Measurements from ENCODE around the gene ZNF497. TPM values are rescaled to one million over a fixed set of nuclear protein-coding genes. Genes with fewer than 3 reads are reported as not detected.

ZNF497 gene
- total and polyA plus RNA-seq, 2 of the 13 experiments (the other 11 are each of a cell fraction or from before 2014, with no cell fraction given) = 1.5 to 1.9 TPM

DNA sequence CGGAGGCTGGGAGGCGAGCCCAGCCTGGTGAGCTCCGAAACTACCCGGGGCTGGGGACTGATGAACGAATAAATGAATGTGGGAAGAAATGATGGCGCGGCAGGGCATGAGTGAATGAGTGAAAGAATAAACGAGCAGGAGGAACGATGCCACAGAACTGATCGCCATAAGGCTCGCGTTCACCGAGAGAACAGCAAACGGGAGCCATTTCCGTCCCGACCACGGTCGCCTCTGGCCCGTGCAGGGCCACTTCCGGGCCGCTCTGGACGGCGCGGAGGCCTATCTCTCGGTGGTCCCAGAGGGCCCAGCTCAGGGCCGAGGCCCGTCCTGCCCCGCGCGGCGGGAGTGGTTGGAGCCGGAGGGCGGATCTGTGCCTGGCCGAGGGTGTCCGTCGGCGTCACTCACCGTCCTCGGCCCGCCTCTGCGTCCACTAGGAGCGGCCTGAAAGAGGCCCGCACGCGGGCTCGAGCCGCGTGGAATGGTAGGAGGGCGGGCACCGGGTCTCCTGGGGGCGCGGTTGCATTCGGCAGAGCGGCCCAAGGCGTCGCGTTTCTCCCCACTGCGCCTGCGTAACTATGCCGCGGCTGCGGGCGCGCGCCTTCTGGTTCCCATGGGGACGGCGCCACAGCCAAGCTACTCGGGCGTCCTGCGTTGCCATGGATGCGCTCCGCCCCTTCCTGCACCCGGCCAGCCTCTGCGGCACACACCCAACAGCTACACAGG lies at the start of gene ZNF497 (continued):
- TF ChIP-seq, protein P1, sequence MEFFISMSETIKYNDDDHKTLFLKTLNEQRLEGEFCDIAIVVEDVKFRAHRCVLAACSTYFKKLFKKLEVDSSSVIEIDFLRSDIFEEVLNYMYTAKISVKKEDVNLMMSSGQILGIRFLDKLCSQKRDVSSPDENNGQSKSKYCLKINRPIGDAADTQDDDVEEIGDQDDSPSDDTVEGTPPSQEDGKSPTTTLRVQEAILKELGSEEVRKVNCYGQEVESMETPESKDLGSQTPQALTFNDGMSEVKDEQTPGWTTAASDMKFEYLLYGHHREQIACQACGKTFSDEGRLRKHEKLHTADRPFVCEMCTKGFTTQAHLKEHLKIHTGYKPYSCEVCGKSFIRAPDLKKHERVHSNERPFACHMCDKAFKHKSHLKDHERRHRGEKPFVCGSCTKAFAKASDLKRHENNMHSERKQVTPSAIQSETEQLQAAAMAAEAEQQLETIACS (CRISPR knock-in tag; IDR thresholded peaks at IDR 0.05) = peak; percentile 91
- TF ChIP-seq CHCHD3 (CRISPR knock-in tag; IDR thresholded peaks at IDR 0.05) (0 out of 2 replicates have a peak, but pooled peaks have one; percentile 52), BCL6 (CRISPR knock-in tag; IDR thresholded peaks at IDR 0.05) (no peak; the same call in 1 of the 2 replicates), ATAD3A (CRISPR knock-in tag; IDR thresholded peaks at IDR 0.05) (no peak), PAX8 (CRISPR knock-in tag; IDR thresholded peaks at IDR 0.05; ENCODE audit: borderline replicate concordance) (no peak; the same call in 1 of the 2 replicates), MIXL1 (CRISPR knock-in tag; IDR thresholded peaks at IDR 0.05) (peak; percentile 35; the same call in 1 of the 2 replicates), ARNT2 (CRISPR knock-in tag; IDR thresholded peaks at IDR 0.05; ENCODE audit: low read depth) (peak; percentile 72; the same call in 1 of the 2 replicates), SOX6 (IDR thresholded peaks at IDR 0.05) (no peak), SOX6 (CRISPR knock-in tag; IDR thresholded peaks at IDR 0.05) (peak; percentile 26; the same call in 1 of the 2 replicates)
- TF ChIP-seq, protein P2, sequence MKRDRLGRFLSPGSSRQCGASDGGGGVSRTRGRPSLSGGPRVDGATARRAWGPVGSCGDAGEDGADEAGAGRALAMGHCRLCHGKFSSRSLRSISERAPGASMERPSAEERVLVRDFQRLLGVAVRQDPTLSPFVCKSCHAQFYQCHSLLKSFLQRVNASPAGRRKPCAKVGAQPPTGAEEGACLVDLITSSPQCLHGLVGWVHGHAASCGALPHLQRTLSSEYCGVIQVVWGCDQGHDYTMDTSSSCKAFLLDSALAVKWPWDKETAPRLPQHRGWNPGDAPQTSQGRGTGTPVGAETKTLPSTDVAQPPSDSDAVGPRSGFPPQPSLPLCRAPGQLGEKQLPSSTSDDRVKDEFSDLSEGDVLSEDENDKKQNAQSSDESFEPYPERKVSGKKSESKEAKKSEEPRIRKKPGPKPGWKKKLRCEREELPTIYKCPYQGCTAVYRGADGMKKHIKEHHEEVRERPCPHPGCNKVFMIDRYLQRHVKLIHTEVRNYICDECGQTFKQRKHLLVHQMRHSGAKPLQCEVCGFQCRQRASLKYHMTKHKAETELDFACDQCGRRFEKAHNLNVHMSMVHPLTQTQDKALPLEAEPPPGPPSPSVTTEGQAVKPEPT (CRISPR knock-in tag; IDR thresholded peaks at IDR 0.05; ENCODE audit: low read depth) = peak; percentile 28; the same call in 1 of the 2 replicates
- TF ChIP-seq, protein P3, sequence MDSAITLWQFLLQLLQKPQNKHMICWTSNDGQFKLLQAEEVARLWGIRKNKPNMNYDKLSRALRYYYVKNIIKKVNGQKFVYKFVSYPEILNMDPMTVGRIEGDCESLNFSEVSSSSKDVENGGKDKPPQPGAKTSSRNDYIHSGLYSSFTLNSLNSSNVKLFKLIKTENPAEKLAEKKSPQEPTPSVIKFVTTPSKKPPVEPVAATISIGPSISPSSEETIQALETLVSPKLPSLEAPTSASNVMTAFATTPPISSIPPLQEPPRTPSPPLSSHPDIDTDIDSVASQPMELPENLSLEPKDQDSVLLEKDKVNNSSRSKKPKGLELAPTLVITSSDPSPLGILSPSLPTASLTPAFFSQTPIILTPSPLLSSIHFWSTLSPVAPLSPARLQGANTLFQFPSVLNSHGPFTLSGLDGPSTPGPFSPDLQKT (CRISPR knock-in tag; IDR thresholded peaks at IDR 0.05; ENCODE audit: borderline replicate concordance) = peak; percentile 80; the same call in 1 of the 2 replicates
- TF ChIP-seq, protein P4, sequence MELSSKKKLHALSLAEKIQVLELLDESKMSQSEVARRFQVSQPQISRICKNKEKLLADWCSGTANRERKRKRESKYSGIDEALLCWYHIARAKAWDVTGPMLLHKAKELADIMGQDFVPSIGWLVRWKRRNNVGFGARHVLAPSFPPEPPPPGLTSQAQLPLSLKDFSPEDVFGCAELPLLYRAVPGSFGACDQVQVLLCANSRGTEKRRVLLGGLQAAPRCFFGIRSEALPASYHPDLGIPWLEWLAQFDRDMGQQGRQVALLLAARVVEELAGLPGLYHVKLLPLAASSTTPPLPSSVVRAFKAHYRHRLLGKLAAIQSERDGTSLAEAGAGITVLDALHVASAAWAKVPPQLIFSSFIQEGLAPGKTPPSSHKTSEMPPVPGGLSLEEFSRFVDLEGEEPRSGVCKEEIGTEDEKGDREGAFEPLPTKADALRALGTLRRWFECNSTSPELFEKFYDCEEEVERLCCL (CRISPR knock-in tag; IDR thresholded peaks at IDR 0.05; ENCODE audit: borderline replicate concordance) = no peak
- TF ChIP-seq, protein P5, sequence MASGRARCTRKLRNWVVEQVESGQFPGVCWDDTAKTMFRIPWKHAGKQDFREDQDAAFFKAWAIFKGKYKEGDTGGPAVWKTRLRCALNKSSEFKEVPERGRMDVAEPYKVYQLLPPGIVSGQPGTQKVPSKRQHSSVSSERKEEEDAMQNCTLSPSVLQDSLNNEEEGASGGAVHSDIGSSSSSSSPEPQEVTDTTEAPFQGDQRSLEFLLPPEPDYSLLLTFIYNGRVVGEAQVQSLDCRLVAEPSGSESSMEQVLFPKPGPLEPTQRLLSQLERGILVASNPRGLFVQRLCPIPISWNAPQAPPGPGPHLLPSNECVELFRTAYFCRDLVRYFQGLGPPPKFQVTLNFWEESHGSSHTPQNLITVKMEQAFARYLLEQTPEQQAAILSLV (CRISPR knock-in tag; IDR thresholded peaks at IDR 0.05; ENCODE audit: borderline replicate concordance) = no peak
